Measurements from ENCODE around the gene PROS1.
"Not testable (repeated sequence)": the region's sequence is repeated elsewhere in the genome, so short reads cannot be mapped to it uniquely, and the experiment has no call there.

Gene PROS1

DNA sequence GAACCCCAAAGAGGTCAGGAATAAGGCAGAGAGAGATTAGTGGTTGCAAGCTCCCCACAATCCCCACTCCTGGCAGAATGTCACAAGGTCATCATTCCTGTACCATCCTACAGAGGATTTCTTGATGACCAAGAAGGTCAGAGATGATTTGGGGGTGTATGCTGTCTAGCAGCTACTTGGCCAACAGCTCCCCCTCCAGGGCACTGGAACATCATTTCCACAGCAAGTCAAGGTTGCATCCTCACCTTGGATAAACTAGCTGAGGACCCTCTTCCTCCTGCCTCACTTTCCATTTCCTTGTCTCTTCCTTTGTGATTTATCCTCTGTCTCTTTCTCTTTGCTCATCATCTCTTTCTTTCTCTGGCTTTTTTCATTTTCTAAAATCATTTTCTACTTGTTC, 106.3 kb downstream of the PROS1 start:
- no peak for DNase-seq

DNA sequence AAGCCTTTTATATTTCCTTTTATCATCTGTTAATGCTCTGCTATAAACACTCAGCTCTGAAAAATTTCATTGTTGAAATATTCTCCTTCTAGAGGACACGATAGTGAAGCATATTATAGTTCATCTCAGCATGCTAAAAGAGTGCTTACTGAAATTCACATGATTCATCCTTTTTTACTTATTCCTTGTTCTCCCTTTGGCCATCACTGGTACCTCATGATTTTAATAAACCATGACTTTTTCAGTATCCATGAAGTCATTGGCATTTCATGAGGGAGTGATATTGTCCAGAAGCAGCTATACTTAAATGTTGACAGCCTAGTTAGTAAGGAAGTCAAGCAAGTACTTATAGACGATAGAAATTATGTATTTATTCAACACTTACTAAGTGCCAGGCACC, 112.7 kb downstream of the PROS1 start:
- no peak for DNase-seq

DNA sequence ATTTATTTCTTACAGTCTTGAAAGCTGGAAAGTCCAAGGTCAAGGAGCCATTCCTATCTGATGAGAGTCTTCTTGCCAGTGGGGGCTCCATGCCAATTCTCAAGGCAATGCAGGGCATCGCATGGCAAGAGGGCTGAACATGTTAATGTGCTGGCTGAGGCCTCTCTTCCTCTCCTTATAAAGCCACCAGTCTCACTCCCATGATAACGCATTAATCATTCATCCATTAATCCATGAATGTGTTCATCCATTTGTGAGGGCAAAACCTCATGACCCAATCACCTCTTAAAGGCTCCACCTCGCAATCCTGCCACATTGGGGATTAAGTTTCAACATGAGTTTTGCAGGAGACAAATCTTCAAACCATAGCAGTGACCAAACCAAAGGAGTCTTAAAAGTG, 118.3 kb downstream of the PROS1 start:
- DNase-seq, result no peak

DNA sequence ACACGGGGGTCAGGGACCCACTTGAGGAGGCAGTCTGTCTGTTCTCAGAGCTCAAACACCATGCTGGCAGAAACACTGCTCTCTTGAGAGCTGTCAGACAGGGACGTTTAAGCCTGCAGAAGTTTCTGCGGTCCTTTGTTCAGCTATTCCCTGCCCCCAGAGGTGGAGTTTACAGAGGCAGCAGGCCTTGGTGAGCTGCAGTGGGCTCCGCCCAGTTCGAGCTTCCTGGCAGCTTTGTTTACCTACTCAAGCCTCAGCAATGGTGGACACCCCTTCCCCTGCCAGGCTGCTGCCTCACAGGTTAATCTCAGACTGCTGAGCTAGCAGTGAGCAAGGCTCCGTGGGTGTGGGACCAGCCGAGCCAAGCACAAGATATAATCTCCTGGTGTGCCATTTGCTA, 121.5 kb downstream of the PROS1 start:
- DNase-seq, result not testable (repeated sequence)

DNA sequence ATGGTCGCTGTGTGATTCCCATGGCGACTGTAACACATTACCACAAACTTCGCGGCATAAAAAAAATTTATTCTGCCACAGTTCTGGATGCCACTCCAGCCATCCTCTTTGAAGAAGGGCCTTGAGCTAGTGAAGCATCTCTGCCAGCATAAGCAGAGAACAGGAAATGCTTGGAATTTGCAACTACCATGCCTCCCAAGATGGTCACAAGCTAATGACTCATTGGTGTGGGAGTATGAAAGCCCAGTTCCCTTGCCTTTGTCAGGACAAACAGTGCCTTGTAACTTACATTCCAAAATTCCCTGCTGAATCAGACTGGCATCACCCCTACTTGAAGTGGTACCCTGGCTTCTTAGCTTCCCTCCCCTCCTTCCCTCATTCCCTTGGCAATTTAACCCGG, 129.7 kb downstream of the PROS1 start:
- DNase-seq, result no peak

DNA sequence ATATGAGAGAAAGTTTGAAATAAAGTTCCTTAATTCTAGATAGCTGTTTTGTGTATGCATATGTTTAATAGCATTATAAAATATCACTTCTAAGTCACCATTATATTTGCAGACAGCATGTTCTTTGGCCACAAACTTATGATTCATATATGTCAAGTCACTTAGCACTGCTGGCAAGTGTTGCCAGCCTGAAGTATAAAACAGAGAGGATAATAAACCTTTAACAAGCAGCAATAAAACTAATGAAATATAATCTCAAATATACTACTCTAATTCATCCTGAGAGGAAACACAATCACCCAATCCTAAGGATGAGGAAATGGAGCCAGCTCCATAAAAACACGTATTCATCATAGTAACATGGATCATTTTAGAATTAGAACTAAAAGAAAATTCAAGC, 134.5 kb downstream of the PROS1 start:
- DNase-seq, result not testable (repeated sequence)
